GM21526 (cell line): ENCODE data around the gene CRK.
"Not testable (repeated sequence)": the region's sequence is repeated elsewhere in the genome, so short reads cannot be mapped to it uniquely, and the experiment has no call there.

ENCODE experiments used
- ATAC-seq: cut with Tn5 transposase; IDR thresholded peaks from one replicate; pipeline ENCODE4 v1.9.1; 2021; ENCODE audit warnings: moderate library complexity; ENCODE audit not compliant: unreplicated experiment, low FRiP score

CRK gene

GRCh38 chr17:1435326-1435725 lies 20.7 kb downstream of the CRK start:
- no peak for ATAC-seq

GRCh38 chr17:1434150-1434549 lies 21.9 kb downstream of the CRK start:
- ATAC-seq = no peak

DNA sequence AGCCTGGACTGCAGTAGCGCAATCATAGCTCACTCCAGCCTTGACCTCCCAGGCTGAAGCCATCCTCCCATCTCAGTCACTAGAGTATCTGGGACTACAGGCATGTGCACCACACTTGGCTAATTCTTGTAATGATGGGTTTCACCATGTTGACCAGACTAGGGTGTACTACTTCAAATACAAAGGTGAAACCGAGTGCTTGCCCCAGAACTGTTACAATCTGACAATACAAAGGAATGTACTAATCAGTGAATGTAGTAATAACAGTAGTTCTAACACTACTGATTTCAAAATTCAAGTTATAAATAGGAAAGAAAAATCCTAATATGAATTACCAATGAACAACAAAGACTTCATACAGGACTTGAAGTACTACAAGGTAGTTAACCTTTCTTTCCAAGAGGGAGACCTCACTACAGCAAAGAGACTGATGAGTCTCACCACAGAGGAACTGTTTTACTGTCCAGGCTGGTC lies 24.4 kb downstream of the CRK start:
- ATAC-seq = no peak

GRCh38 chr17:1423456-1424135 lies 32.4 kb downstream of the CRK start:
- no peak for ATAC-seq

DNA sequence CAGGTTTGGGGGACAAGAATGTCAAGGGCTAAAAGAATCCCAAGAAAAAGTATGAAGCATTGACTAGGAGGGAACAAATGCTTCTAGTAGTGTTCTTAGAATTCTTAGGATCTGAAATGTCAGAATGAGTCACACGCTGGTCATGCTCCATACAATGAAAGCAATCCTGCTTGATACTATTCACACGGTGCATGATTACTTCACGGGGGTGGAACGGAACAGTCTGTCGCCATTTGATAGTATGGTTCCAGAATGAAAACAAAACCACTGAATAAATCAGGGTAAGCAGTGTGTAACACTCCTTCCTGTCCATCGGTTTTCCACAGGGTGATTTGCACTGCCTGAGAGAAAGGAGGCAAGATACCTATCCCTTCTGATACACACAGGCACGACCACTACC lies 33.1 kb downstream of the CRK start:
- ATAC-seq = no peak

DNA sequence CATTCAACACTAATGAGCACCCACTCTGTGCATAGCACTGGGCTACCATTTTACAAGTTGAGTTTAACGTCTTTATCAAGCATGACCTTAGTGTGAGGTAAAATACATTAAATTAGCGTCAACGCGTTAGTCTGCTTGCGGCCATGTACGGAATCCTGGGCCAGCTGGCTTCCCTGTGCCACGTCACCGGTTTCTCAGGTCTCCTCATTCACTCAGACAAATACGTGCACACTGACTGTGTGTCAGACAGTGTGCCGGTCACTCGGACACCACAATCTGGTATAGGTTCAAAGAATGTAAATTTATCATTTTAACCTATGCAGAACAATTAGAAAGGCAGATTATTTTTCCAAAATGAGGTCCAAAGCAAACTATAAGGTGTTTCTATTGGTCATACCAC lies 34.6 kb downstream of the CRK start:
- ATAC-seq = no peak

DNA sequence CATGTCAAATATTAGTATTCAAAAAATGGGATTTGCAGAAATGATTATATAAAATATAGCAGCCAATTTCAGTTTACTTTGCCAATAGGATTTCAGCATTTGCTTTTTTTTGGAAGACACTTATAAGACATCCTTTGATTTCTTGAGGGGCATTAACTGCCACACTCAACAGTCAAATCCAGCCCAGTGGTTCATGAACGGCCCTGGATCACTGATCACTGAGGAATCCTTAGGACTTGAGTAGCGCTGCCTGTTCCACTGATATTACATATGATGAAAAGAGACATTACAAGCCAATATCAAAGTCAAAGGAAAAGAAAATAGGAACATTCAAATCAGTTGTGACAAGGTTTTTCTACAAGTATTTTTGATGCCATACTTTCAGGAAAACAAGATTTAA lies 35.1 kb downstream of the CRK start:
- ATAC-seq = no peak

- ATAC-seq = no peak
Measured at GRCh38 chr17:1420163-1420562, 35.9 kb downstream of the CRK start.

- ATAC-seq = not testable (repeated sequence)
Measured at GRCh38 chr17:1418476-1418875, 37.6 kb downstream of the CRK start.

GRCh38 chr17:1416414-1416813 lies 39.6 kb downstream of the CRK start:
- no peak for ATAC-seq

DNA sequence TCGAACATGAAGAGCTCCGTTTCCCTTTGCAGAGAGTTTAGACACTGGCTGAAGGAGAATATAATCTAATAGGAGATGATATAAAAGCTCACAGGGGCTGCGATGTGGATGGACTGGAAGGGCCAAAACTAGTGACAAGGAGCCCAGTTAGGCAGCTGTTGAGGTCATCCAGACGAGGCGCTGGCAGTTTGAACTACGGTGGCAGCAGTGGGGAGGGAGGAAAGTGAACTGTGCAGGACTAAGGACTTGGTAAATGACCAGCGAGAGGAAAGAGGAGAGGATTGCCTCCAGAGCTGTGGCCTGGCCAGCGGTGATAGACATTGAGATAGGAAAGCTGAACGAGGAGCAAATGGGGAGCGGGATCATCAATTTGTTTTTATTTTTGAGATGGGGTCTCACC lies 41.4 kb downstream of the CRK start:
- ATAC-seq = no peak

DNA sequence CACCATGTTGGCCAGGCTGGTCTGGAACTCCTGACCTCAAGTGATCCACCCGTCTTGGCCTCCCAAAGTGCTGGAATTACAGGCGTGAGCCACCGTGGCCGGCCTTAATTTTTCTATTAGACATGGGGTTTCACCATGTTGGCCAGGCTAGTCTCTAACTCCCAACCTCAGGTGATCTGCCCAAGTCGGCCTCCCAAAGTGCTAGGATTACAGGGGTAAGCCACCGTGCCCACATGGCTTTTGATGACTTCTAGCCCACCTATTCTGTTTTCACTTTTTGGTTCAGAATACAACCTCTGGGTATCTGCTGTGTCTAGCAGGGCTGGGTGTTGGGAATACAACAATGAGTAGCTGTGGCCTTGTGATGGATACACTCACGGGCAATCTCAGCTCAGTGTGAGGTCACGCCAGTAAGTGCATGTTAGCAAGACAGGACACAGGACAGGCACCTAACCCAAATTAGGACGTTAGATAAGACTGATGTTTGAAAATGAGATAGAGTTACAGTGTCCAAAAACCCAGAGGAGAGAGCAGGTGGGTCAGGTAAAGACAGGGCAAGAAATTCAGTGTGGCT lies 41.9 kb downstream of the CRK start:
- ATAC-seq = no peak

DNA sequence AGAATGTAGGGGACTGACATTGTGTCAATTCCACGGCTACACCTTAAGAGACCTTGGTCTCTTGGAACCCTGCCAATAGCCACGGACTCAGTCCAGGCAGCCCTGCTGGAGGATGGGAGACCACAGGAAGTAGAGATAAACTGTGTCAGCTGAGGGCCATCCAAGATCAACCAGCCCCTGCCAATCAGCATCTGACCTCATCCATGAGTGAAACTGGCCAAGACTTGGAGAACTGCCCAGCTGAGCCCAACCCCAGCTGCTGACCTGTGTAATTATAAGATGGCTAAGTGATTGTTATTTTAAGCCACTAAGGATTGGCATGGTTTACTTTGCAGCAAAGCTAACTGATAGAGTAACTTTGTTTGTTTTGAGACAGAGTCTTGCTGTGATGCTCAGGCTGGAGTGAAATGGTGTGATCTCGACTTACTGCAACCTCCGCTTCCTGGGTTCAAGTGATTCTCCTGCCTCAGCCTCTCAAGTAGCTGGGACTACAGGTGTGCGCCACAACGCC lies 42.7 kb downstream of the CRK start:
- no peak for ATAC-seq

GRCh38 chr17:1412185-1413110 lies 43.6 kb downstream of the CRK start:
- ATAC-seq = no peak

DNA sequence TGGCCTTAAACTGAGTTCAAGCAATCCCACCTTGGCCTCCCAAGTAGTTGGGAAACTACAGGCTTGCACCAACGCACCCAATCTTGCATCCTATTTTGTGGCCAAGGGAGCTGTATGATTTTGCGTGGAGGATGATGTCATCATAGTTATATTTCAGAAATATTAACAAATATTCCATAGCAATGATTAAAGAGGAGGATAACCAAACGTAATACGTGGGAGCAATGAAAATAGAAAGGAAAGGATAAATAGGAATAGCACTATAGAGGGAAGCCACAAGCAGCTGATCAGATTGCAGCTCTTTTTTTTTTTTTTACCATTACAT lies 53.8 kb downstream of the CRK start:
- ATAC-seq = no peak

GRCh38 chr17:1399679-1400512 lies 56.1 kb downstream of the CRK start, which contains the start of gene YWHAE:
YWHAE (minus strand) TSS chr17:1400222; CDS start chr17:1400110, 112 bp downstream.
- peak; percentile 79 for ATAC-seq

DNA sequence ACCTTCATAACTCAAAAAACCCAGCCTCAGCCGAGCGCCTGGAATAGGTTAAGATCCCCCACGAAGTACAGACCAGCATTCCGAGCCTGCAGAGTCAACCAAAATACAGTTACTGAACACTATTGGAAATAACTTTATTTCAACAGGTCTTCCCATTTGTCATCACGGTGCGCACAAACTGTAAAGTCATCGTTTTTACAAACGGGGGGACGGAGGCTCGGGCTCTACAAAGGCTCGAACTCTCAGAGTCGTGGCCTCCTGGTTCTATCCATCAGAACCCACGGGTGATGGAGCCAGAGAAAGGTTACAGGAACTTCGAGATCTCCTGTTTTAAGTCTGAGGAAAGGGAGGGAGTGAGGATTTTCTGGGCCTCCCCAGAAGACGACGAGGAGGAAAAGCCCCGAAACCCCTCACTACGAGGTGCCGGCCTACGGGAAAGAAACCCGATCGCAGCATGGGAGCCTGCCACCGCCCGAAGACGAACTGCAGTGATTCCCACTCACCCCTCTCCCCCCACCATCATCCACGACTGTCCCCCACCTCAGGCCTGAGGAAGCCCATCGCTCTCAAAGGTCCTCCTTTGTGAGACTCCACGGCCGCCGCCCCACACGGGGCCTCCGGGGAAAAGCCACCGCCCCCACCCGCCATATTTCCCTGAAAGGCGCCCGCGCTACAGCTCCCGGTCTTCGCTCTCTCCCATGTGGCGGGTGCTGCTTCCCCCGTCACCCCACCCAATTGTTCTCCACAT lies 56.9 kb downstream of the CRK start:
- ATAC-seq = peak; percentile 12

- ATAC-seq = no peak
Measured at GRCh38 chr17:1398028-1398427, 58.0 kb downstream of the CRK start.

DNA sequence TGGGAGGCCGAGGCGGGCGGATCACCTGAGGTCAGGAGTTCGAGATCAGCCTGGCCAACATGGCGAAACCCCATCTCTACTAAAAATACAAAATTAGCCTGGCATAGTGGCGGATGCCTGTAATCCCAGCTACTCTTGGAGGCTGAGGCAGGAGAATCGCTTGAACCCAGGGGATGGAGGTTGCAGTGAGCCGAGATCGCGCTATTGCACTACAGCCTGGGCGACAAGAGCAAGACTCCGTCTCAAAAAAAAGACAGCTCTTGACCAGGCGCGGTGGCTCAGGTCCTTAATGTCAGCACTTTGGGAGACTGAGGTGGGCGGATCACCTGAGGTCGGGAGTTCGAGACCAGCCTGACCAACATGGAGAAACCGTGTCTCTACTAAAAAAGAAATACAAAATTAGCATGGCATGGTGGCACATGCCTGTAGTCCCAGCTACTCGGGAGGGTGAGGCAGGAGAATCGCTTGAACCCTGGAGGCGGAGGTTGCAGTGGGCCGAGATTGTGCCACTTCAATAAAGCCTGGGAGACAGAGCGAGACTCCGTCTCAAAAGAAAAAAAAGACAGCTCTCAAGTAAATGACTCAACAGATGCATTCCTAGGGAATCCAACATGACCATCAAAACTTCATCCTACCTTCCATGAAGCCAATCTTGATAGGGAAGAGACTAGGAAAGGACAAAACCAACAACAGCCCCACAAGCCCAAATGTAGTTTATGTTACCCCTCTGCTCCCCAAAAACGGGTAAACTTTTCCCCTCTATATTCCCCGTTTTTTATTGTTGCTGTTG lies 60.0 kb downstream of the CRK start:
- not testable (repeated sequence) for ATAC-seq
